Thyroid gland (tissue), 4 donors: Measurements from ENCODE around the gene TLR9. TPM values are rescaled to one million over a fixed set of nuclear protein-coding genes. Genes with fewer than 3 reads are reported as not detected.

Source experiments
- DNase-seq, 2 donors: peaks; one replicate each; pipeline ENCODE4 v3.0.0-alpha.2; 2019
- H3K27ac ChIP-seq, 3 donors: fragments of 200-600 bp; sonication (generic); 1 replicate in 2 of 3; 2 replicates in 1 of 3; pipeline ENCODE4 v1.5.1; 2016 to 2019; ENCODE audit warnings: mild to moderate bottlenecking in 1 of 3, moderate library complexity in 1 of 3
- H3K27me3 ChIP-seq: fragments of 200-600 bp; sonication (generic); one replicate; pipeline ENCODE4 v1.5.1; 2019
- H3K36me3 ChIP-seq, 2 donors: fragments of 200-600 bp; sonication (generic); one replicate each; pipeline ENCODE4 v1.5.1; 2016 to 2019
- H3K4me1 ChIP-seq, 2 donors: fragments of 200-600 bp; sonication (generic); one replicate each; pipeline ENCODE4 v1.5.1; 2017 to 2019
- H3K4me3 ChIP-seq, 3 donors: fragments of 200-600 bp; sonication (generic); replicated peaks in 1 of 3; 1 replicate in 2 of 3; 2 replicates in 1 of 3; pipeline ENCODE4 v1.5.1; 2016; ENCODE audit warnings: mild to moderate bottlenecking in 1 of 3
- H3K9me3 ChIP-seq: fragments of 200-600 bp; sonication (generic); one replicate; pipeline ENCODE4 v1.5.1; 2017
- POLR2A ChIP-seq, 2 donors: fragments of 450-650 bp; IDR thresholded peaks; one replicate each; pipeline ENCODE4 v1.6.1; 2017; ENCODE audit warnings: antibody characterized with exemption in 2 of 2, mild to moderate bottlenecking in 2 of 2, moderate library complexity in 1 of 2
- WGBS, 2 donors: methylation state at CpG; one replicate each; pipeline ENCODE4 v1.1.5; 2017; 5-methylcytosine and 5-hydroxymethylcytosine counted together
- intact Hi-C: fragments of 100-400 bp; cut with DNase I; formaldehyde crosslinking; loops from one replicate; pipeline ENCODE4 v1.15.1; 2023
- total RNA-seq, 4 donors: library from RNA; depleted of rRNA; stranded (reverse); fragments of >200 nt; gene quantifications; one replicate each; pipeline ENCODE4 v1.2.3, GENCODE V29; 2016
- TF ChIP-seq, protein P1 (sequence below), 6 experiments: fragments of 200-600 bp in 3 of 6; fragments of 450-650 bp in 3 of 6; sonication (generic) in 3 of 6; IDR thresholded peaks; one replicate each; pipeline ENCODE4 v1.5.1; 2016 to 2019; ENCODE audit warnings: antibody characterized with exemption in 6 of 6, mild to moderate bottlenecking in 2 of 6, inconsistent platforms in 1 of 6, moderate library complexity in 1 of 6

The TLR9 gene
- total RNA-seq, 4 donors from 2014 or later = 0.40 TPM; not detected in 3

DNA sequence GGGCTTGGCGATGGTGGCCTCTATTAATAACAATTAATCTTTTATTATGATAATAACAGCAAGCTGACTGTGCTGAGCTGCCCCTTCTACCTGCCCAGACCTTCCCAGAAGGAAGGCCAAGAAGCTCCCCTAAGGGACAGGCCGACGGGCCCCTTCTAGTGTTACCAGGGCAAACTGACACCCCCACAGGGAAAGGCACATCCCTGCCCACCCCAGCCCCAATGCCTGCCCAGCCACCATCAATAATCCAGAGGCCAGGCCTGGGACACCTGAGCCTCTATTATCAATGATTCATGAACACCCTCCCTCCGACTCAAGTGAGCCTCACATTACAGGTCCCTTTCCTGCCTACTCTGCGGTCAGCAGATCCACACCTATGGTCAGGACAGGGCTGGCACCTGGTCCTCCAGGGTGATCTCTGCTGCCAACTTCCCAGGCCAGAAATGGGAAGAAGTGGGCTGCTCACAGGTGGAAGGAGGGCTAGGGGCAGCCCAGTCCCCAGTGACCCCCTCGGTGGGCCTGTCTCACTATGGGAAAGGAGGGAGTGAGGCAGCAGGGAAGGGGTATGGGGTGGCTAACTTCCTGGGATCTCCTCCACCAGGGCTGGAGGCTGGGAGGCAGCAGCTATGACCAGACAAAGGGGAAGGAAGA is 11.7 kb upstream of the TLR9 start:
- intact Hi-C loops = loop anchor here (5.0 to 10.0 kb wide), 3 partner anchors 40 to 168 kb away; partner anchors contain the start of gene WDR82
- TF ChIP-seq POLR2A (IDR thresholded peaks at IDR 0.05) = no peak
- TF ChIP-seq, protein P1, sequence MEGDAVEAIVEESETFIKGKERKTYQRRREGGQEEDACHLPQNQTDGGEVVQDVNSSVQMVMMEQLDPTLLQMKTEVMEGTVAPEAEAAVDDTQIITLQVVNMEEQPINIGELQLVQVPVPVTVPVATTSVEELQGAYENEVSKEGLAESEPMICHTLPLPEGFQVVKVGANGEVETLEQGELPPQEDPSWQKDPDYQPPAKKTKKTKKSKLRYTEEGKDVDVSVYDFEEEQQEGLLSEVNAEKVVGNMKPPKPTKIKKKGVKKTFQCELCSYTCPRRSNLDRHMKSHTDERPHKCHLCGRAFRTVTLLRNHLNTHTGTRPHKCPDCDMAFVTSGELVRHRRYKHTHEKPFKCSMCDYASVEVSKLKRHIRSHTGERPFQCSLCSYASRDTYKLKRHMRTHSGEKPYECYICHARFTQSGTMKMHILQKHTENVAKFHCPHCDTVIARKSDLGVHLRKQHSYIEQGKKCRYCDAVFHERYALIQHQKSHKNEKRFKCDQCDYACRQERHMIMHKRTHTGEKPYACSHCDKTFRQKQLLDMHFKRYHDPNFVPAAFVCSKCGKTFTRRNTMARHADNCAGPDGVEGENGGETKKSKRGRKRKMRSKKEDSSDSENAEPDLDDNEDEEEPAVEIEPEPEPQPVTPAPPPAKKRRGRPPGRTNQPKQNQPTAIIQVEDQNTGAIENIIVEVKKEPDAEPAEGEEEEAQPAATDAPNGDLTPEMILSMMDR (IDR thresholded peaks at IDR 0.05) = no peak
- no peak overlapping the region for H3K4me3 ChIP-seq
- DNase-seq = no peak
- peaks cover 24 to 37% of the 10 kb centered on the region in 2 donors for H3K4me1 ChIP-seq
- no peaks in the 10 kb centered on the region for H3K9me3 ChIP-seq
- H3K27me3 ChIP-seq = no peaks in the 10 kb centered on the region
- peak overlapping the region; percentile 68 to 90 (median 84) for H3K27ac ChIP-seq
- WGBS, 2 donors = 83 to 88% methylated on average over 6 of the region's 6 CpGs
- H3K36me3 ChIP-seq = no peaks in the 10 kb centered on the region

DNA sequence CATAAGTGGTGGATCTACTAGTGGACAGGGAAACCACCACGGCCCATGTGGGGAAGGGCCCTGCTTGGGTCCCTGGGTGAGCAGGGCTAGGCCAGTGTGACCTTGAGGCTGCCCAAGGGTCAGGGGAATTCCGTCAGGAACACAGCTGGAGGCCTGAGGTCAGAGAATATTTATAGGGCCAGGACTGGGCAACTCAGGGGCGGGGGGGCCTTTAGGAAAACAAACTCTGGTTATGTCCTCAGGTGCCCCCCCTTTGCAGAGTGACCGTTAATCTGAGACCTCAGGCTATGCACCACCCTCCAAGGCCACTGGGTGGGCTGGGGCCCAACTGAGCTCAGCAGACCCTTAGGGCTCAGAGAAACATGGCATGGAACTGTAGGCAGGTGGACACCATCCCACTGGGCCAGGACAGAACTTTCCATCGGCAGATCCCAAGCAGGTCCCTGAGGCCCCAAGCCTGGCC is 11.0 kb upstream of the TLR9 start:
- Histone ChIP-seq H3K4me3 (no peak overlapping the region), H3K27me3 (no peaks in the 10 kb centered on the region), H3K9me3 (no peaks in the 10 kb centered on the region), H3K27ac (peak overlapping the region in 2 of 3 donors; percentile 68 to 84), H3K36me3 (peaks cover 0 to under 1% of the 10 kb centered on the region in 2 donors), H3K4me1 (peaks cover 24 to 37% of the 10 kb centered on the region in 2 donors)
- DNase-seq = no peak
- intact Hi-C loops = loop anchor here (5.0 to 10.0 kb wide), 3 partner anchors 41 to 168 kb away; partner anchors contain the start of gene WDR82
- TF ChIP-seq, protein P1 (IDR thresholded peaks at IDR 0.05) = no peak
- no peak for TF ChIP-seq POLR2A (IDR thresholded peaks at IDR 0.05)
- 83 to 87% methylated on average over 1 to 5 of the region's 5 CpGs for WGBS, 2 donors

DNA sequence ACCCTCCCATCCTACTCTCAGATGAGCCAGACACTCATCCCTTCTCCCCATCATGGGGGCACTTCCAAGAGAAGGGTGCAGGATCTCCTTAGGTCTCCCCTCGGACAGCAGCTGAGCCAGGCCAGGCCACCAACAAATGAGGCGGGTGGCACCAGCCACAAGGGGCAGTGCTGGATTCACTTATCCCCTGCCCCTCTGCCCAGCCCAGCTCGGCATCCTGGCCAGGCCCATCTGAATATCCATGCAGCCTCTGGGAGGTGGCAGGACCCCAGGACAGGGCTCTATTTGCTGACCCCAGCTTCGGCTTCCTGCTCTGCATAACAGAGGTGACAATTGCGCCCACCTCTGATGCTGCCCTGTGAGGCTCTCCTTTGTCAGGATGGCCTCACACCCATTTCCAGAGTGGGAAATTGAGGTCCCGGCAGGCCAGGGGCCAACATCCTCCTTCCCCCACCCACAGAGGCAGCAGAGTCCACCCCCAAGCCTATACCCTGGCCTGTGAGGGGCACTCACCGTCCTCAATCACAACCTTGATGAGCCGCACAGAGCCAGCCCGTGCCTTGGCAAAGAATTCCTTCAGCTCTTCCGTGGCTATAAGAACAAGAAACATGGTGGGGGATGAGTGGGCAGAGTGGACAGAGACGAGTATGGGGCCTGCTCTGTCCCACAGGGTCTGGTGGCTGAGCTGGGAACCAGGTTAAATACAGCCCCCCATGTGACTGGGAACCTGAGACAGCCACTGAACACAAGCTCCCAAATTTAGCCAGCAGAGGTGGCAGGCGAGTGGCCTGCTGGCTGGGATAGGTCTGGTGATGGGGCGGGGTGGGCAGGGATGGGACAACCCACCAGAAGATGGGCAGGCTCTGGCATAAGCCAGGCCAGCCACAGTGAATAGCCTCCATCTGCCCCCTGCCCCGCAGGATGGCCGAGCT is 9.3 kb upstream of the TLR9 start:
- Histone ChIP-seq H3K27ac (no peak overlapping the region), H3K9me3 (no peaks in the 10 kb centered on the region), H3K4me1 (peaks cover 21 to 26% of the 10 kb centered on the region in 2 donors), H3K36me3 (peaks cover 16 to 17% of the 10 kb centered on the region in 2 donors), H3K27me3 (no peaks in the 10 kb centered on the region), H3K4me3 (no peak overlapping the region)
- DNase-seq = no peak
- intact Hi-C loops = loop anchor here (5.0 to 10.0 kb wide), 4 partner anchors 43 to 170 kb away; partner anchors contain the start of gene WDR82
- no peak for TF ChIP-seq POLR2A (IDR thresholded peaks at IDR 0.05)
- TF ChIP-seq, protein P1 (IDR thresholded peaks at IDR 0.05) = no peak
- WGBS, 2 donors = 84 to 92% methylated on average over 12 of the region's 15 CpGs

DNA sequence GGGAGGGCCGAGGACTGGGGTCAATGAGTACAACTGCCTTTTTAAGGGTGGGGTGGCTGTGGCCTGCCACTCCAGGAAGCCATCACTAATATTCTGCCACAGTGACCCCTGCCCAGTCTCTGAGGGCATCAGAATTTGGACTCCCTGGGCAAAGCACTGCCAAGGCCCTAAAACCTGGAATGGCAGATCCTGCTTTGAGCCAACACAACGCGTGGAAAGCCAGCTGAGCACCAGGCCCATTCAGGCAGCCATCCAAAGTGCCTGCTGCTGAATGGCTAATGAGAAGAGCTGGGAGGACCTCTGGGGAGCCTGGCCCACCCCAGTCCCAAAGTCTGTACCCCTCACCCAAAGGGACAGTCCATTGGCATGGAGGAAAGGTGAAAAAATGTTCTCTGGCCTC is 8.5 kb upstream of the TLR9 start:
- intact Hi-C loops = loop anchor here (5.0 to 10.0 kb wide), 2 partner anchors 108 to 171 kb away; no protein-coding TSS in a partner anchor
- WGBS, 2 donors = 82 to 90% methylated on average over 3 of the region's 3 CpGs
- Histone ChIP-seq H3K9me3 (no peaks in the 10 kb centered on the region), H3K27ac (no peak overlapping the region), H3K4me1 (peaks cover 20 to 23% of the 10 kb centered on the region in 2 donors), H3K4me3 (no peak overlapping the region), H3K27me3 (no peaks in the 10 kb centered on the region), H3K36me3 (peaks cover 23 to 25% of the 10 kb centered on the region in 2 donors)
- no peak for TF ChIP-seq POLR2A (IDR thresholded peaks at IDR 0.05)
- TF ChIP-seq, protein P1 (IDR thresholded peaks at IDR 0.05) = no peak
- no peak for DNase-seq
